Hepatocyte (in vitro differentiated cells): ENCODE data around the gene ADAM12. TPM values are rescaled to one million over a fixed set of nuclear protein-coding genes. Genes with fewer than 3 reads are reported as not detected.

Source experiments
- DNase-seq: peaks from one replicate; pipeline ENCODE4 v3.0.0-alpha.2; 2016; ENCODE audit warnings: low spot score
- H2AFZ ChIP-seq: fragments of 200-600 bp; sonication (generic); 2 replicates; pipeline ENCODE4 v1.6.0; 2016; ENCODE audit warnings: antibody characterized with exemption, mild to moderate bottlenecking
- H3K27ac ChIP-seq: fragments of 200-600 bp; sonication (generic); 2 replicates; pipeline ENCODE4 v1.5.1; 2016; ENCODE audit warnings: mild to moderate bottlenecking
- H3K27me3 ChIP-seq: fragments of 200-600 bp; sonication (generic); 2 replicates; pipeline ENCODE4 v1.6.1; 2016
- H3K36me3 ChIP-seq: fragments of 200-600 bp; sonication (generic); replicated peaks from 2 replicates; pipeline ENCODE4 v1.5.1; 2016; ENCODE audit warnings: low read depth; ENCODE audit not compliant: insufficient read depth
- H3K4me1 ChIP-seq: fragments of 200-600 bp; sonication (generic); 2 replicates; pipeline ENCODE4 v1.5.1; 2016; ENCODE audit warnings: mild to moderate bottlenecking, moderate library complexity; ENCODE audit not compliant: insufficient read depth
- H3K4me2 ChIP-seq: fragments of 200-600 bp; sonication (generic); 2 replicates; pipeline ENCODE4 v1.6.0; 2016
- H3K4me3 ChIP-seq: fragments of 200-600 bp; sonication (generic); 2 replicates; pipeline ENCODE4 v1.5.1; 2016; ENCODE audit warnings: mild to moderate bottlenecking
- H3K79me2 ChIP-seq: fragments of 200-600 bp; sonication (generic); 2 replicates; pipeline ENCODE4 v1.6.0; 2017; ENCODE audit warnings: mild to moderate bottlenecking
- H3K9me2 ChIP-seq: fragments of 200-600 bp; sonication (generic); replicated peaks from 2 replicates; pipeline ENCODE4 v1.6.0; 2017; ENCODE audit warnings: mild to moderate bottlenecking; ENCODE audit not compliant: insufficient read depth
- H3K9me3 ChIP-seq: fragments of 200-600 bp; sonication (generic); 2 replicates; pipeline ENCODE4 v1.5.1; 2016; ENCODE audit warnings: low read depth, mild to moderate bottlenecking
- H4K20me1 ChIP-seq: fragments of 200-600 bp; sonication (generic); 2 replicates; pipeline ENCODE4 v1.6.0; 2016; ENCODE audit warnings: mild to moderate bottlenecking; ENCODE audit not compliant: insufficient read depth, poor library complexity, severe bottlenecking
- EZH2 ChIP-seq: fragments of 200-600 bp; sonication (generic); IDR thresholded peaks from 2 replicates; pipeline ENCODE4 v1.6.1; 2016; ENCODE audit warnings: antibody characterized with exemption, mild to moderate bottlenecking, borderline replicate concordance
- EZH2phosphoT487 ChIP-seq: fragments of 200-600 bp; sonication (generic); IDR thresholded peaks from one replicate; pipeline ENCODE4 v1.6.1; 2018; ENCODE audit warnings: antibody characterized with exemption, mild to moderate bottlenecking, low read depth, moderate library complexity; ENCODE audit not compliant: unreplicated experiment, severe bottlenecking
- WGBS: methylation state at CpG from one replicate; pipeline ENCODE4 v1.1.6; 2016; ENCODE audit warnings: low lambda C conversion rate; ENCODE audit errors: missing lambda C conversion rate; 5-methylcytosine and 5-hydroxymethylcytosine counted together
- polyA plus RNA-seq: library from polyadenylated mRNA; unstranded; fragments of >200 nt; fragmentation: Nextera tagmentation; extraction: Ambion mirVana; gene quantifications from 2 replicates; pipeline ENCODE4 v1.2.1, GENCODE V29; 2016
- total RNA-seq: library from RNA; depleted of rRNA; stranded (reverse); fragments of >200 nt; gene quantifications from 2 replicates; pipeline ENCODE4 v1.2.3, GENCODE V29; 2014
- TF ChIP-seq, protein P1 (sequence below): fragments of 200-600 bp; sonication (generic); IDR thresholded peaks from 2 replicates; pipeline ENCODE4 v1.5.1; 2016; ENCODE audit warnings: antibody characterized with exemption, mild to moderate bottlenecking; ENCODE audit not compliant: poor library complexity

ADAM12 gene
- total and polyA plus RNA-seq, 2 experiments from 2014 or later: 4.9 to 11.3 TPM

- no peaks in the 10 kb centered on the region for H3K9me3 ChIP-seq
- peaks cover 6% of the 10 kb centered on the region for H3K4me1 ChIP-seq
- H4K20me1 ChIP-seq: no peaks in the 10 kb centered on the region
- no peaks in the 10 kb centered on the region for H3K36me3 ChIP-seq
- TF ChIP-seq, protein P1, sequence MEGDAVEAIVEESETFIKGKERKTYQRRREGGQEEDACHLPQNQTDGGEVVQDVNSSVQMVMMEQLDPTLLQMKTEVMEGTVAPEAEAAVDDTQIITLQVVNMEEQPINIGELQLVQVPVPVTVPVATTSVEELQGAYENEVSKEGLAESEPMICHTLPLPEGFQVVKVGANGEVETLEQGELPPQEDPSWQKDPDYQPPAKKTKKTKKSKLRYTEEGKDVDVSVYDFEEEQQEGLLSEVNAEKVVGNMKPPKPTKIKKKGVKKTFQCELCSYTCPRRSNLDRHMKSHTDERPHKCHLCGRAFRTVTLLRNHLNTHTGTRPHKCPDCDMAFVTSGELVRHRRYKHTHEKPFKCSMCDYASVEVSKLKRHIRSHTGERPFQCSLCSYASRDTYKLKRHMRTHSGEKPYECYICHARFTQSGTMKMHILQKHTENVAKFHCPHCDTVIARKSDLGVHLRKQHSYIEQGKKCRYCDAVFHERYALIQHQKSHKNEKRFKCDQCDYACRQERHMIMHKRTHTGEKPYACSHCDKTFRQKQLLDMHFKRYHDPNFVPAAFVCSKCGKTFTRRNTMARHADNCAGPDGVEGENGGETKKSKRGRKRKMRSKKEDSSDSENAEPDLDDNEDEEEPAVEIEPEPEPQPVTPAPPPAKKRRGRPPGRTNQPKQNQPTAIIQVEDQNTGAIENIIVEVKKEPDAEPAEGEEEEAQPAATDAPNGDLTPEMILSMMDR: no peak
- TF ChIP-seq EZH2: no peak
- TF ChIP-seq EZH2phosphoT487: no peak
- H3K4me3 ChIP-seq: no peak overlapping the region
- no peaks in the 10 kb centered on the region for H3K9me2 ChIP-seq
- H3K27me3 ChIP-seq: no peaks in the 10 kb centered on the region
- no peak for DNase-seq
- 51% methylated on average over 3 of the region's 3 CpGs for WGBS
- H3K4me2 ChIP-seq: no peak overlapping the region
- H3K79me2 ChIP-seq: no peaks in the 10 kb centered on the region
- H2AFZ ChIP-seq: no peak overlapping the region
- no peak overlapping the region for H3K27ac ChIP-seq
Observed at GRCh38 chr10:126015413-126015812, 372.9 kb downstream of the ADAM12 start.

GRCh38 chr10:126014309-126014708, 374.0 kb downstream of the ADAM12 start:
- H3K4me1 ChIP-seq: peaks cover 12% of the 10 kb centered on the region
- H3K79me2 ChIP-seq: no peaks in the 10 kb centered on the region
- TF ChIP-seq EZH2 (no peak), EZH2phosphoT487 (no peak)
- TF ChIP-seq, protein P1: no peak
- no peaks in the 10 kb centered on the region for H3K36me3 ChIP-seq
- 71% methylated on average over 7 of the region's 7 CpGs for WGBS
- no peak overlapping the region for H3K4me3 ChIP-seq
- no peak for DNase-seq
- H3K27ac ChIP-seq: no peak overlapping the region
- H4K20me1 ChIP-seq: no peaks in the 10 kb centered on the region
- H3K9me3 ChIP-seq: no peaks in the 10 kb centered on the region
- H3K9me2 ChIP-seq: no peaks in the 10 kb centered on the region
- no peaks in the 10 kb centered on the region for H3K27me3 ChIP-seq
- no peak overlapping the region for H2AFZ ChIP-seq
- no peak overlapping the region for H3K4me2 ChIP-seq

- peak; percentile 26 for DNase-seq
- TF ChIP-seq EZH2 (no peak), EZH2phosphoT487 (no peak)
- TF ChIP-seq, protein P1: no peak
- Histone ChIP-seq H3K27ac (no peak overlapping the region), H3K4me1 (peaks cover 12% of the 10 kb centered on the region), H3K36me3 (no peaks in the 10 kb centered on the region), H3K9me2 (no peaks in the 10 kb centered on the region), H3K9me3 (no peaks in the 10 kb centered on the region), H3K79me2 (no peaks in the 10 kb centered on the region), H3K4me2 (no peak overlapping the region), H3K27me3 (no peaks in the 10 kb centered on the region), H2AFZ (no peak overlapping the region), H4K20me1 (no peaks in the 10 kb centered on the region), H3K4me3 (no peak overlapping the region)
- 70% methylated on average over 10 of the region's 10 CpGs for WGBS
Observed at GRCh38 chr10:126013489-126014281, 374.6 kb downstream of the ADAM12 start.
